Stimulated activated CD8-positive, alpha-beta memory T cell treated with anti-CD3 and anti-CD28 coated beads, Interleukin-12 subunit alpha, Interleukin-12 subunit beta, amount 100 ng/mL, for 24 hours (primary cell): ENCODE data around the gene TTBK2.
"Not testable (repeated sequence)": the region's sequence is repeated elsewhere in the genome, so short reads cannot be mapped to it uniquely, and the experiment has no call there.

Experiments
- DNase-seq: peaks from one replicate; pipeline ENCODE4 v3.0.0-alpha.2; 2020; ENCODE audit errors: extremely low read depth

The TTBK2 gene

DNA sequence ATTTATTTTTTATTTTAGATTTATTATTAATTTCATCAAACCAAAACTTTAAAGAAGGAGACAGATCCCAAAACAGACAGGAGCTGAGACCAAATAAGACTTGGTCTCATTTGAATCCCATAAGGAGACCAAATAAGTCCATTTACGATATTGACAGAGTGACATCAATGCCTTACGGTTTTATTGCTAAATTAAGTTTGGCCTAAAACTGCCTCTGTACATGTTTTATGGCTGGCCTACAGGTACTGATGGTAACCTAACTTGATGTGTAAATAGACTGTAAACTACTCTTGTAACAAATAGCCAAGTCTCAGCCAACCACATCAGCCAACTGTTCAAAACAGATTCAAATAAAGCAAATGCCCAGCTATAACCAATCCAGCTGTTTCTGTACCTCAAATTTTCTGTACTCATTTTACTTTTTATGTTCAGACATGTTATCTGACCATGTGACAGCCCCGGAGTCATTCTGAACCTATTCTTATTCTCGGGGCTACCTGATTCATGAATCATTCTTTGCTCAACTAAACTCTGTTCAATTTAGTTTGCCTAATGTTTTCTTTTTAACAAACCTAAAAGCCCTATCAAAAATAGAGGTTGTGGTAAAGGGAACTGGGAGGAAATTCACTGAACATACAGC is 94.2 kb downstream of the TTBK2 start:
- DNase-seq, result no peak

DNA sequence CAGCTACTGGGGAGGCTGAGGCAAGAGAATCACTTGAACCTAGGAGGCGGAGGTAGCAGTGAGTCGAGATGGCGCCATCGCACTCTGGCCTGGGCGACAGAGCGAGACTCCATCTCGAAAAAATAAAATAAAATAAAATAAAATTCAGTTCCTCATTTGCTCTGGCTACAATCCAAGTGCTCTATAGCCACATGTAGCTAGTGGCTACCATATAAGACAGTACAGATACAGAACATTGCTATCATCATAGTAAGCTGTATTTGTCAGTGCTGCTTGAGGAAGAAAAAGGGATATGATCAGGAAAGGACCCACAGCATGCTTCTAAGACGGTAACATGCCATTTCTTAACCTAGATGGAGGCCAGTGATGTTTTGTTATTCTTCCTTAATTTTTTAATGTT is 95.0 kb downstream of the TTBK2 start:
- no peak for DNase-seq

DNA sequence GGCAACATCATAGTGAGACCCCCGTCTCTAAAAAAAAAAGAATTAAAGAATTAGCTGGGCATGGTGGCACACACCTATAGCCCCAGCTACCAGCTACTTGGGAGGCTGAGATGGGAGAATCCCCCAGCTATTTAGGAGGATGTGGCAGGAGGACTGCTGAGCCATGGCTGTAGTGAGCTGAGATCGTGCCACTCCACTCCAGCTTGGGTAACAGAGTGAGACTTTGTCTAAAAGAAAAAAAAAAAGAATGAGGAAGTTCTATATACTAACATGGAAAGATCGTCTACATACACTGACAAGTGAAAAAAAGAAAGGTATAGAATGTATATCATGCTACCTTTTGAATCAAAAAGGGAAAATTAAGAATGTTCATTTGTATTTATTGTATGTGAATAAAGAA is 99.8 kb downstream of the TTBK2 start:
- DNase-seq, result no peak

DNA sequence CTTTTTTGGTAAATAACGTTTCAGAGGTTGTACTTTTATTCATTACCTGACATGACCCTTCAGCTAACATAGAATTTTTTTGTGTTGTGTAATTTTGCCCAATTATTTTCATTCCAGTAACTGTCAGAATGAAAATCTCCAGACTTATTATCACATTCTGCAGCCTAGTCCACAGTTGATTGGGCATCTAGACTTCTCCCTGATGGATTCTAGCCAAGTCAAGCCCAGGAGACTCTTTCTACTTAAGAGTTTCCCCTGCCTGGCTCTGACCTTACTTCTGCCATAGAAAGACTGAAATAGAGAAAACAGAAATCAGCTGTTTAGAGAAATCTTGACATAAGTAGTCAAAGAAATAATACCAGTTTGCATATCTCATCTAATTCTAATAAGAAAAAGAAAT is 100.8 kb downstream of the TTBK2 start:
- no peak for DNase-seq

DNA sequence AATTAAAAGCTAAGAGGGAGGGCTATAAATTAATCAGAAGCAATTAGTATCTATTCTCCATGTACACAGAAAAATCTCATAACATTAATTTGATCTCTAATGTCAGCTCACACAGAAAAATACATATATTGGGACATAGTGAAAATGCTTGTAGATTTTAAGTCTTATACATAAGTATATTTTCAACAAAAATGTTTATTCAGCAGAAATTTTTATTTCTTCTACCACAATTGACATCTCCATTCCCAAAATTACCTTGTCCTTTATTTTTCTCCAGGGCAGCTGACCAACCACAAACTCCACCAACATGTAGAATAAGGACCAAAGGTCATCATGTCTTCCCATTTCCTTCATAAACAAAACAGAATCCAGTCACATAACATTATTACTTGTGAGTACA is 109.1 kb downstream of the TTBK2 start:
- no peak for DNase-seq

DNA sequence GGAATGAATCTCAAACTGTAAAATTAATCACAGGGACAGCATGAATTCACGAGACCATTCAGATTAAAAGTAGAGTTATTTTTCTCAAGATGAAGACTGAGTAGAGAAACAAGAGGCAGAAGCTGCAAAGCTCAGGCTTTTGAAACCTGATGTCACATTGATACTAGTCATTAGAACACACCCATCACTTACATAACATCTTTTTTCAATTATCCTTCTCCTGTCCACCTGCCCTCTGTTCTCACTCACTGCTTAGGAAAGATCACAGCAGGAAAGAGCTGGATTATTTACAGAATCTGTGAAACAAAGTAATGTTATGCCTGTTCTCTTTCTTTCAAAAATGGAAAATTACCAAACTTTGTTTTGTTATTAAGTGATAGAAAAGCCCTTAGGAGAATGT is 111.7 kb downstream of the TTBK2 start:
- no peak for DNase-seq

DNA sequence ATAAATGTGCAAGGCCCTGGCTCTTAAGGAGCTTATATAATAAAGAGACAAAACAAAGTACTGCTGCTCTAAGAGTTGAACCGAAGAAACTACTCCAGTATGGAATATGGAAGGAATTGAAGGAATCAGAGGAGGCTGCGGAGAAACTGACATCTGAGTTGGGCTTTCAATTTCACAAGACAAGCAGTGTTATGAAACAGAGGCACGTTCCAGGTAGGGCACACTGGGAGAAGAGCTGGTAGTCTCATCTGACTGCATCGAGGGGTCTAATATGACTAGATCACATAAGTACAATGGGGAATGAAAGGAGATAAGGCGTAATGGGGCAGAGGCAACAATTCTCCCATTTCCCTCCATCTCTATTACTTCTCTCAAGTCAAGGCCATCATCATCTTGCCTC is 115.3 kb downstream of the TTBK2 start:
- no peak for DNase-seq

DNA sequence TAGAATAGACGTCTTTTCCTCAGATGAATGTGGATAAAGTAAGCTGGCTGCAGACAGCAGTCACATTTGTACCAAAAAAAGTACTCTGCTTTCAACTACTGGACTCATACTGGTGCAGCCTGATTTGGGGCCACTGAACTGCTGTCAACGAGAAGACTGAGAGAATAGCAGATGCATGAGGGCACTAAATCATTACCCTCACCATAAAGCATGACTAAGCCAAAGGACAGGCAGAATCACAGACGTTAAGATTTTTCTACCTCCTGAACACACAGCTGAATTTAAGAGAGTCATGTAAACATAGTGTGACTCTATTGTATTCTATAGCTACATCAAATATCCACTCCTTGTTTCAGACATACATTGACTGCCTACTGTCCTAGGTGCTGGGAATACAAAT is 115.8 kb downstream of the TTBK2 start:
- no peak for DNase-seq

DNA sequence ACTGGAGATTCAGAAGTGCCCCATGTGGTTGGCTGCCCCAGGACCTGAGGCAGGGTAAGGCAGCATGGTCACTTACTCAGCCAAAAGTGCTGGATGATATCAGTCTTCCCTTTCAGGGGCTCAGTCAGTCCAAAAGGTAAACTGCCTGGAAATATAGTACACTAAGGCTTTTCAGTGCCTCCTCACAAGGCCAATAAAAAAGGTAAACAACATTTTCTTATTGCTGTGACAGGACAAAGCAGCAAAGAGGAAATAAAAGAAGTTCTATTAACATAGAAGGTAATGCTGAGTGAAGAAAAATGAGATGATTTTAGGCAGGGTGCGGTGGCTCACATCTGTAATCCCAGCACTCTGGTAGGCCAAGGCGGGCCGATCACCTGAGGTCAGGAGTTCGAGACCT is 117.1 kb downstream of the TTBK2 start:
- DNase-seq, result no peak

DNA sequence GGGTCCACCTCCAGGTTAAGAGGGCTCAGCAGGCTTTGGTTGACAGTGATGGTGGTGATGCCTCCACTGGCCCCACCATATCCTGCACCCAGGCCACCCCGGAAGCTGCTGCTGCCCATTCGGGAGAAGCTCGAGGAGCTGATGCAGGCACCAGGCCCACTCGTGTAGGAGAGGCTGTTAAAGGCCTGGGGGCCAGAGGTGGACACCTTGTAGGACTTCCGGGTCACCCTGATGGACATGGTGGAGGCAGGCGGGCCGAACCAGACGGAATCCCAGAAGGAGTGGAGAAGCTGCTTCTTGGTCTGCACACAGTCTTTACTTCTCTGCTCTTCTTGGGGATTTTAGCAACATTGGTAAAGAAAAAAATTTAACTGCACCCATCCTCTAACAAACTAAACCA is 118.4 kb downstream of the TTBK2 start:
- DNase-seq, result no peak

DNA sequence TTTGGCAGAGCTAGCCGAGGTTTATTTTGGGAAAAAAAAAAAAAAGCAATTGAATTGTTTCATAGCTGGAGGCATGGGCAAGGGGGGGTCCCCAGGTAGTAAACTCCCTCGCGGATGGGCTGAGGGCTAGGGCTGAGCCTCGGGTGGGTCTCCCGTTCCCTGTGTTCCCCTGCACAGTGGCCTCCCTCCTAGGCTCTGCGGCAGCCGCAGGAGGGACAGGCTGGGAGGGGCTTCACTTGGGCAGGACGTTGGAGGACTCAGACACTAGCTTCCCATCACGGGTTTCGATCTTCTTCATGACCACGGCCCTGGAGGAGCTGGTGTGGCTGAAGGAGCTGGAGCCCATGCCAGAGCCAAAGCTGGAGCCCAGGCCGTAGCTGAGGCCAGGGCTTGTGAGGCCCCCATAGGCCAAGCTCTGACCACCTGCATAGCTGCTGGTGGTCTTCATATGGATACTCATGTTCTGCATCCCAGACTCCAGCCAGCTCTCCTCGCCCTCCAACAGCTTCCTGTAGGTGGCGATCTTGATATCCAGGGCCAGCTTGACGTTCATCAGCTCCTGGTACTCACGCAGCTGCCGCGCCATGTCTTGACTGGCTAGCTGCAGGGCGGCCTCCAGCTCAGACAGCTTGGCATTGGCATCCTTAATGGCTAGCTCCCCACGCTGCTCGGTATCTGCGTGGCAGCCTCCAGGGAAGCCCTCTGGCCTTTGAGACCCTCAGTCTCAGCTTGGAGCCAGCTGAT is 119.7 kb downstream of the TTBK2 start:
- DNase-seq, result no peak

DNA sequence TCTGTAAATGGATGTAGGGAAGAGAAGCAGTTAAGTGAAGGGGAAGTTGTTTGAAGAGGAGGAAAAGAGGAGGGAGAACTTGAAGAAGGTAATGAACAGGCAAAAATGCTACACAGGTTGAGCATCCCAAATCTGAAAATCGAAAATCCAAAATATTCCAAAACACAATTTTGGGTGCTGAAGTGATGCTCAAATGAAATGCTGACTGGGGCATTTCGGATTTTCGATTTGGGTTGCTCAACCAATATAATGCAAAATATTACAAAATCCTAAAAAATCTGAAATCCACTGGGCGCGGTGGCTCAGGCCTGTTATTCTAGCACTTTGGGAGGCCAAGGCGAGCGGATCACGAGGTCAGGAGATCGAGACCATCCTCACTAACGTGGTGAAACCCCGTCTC is 121.8 kb downstream of the TTBK2 start:
- no peak for DNase-seq

DNA sequence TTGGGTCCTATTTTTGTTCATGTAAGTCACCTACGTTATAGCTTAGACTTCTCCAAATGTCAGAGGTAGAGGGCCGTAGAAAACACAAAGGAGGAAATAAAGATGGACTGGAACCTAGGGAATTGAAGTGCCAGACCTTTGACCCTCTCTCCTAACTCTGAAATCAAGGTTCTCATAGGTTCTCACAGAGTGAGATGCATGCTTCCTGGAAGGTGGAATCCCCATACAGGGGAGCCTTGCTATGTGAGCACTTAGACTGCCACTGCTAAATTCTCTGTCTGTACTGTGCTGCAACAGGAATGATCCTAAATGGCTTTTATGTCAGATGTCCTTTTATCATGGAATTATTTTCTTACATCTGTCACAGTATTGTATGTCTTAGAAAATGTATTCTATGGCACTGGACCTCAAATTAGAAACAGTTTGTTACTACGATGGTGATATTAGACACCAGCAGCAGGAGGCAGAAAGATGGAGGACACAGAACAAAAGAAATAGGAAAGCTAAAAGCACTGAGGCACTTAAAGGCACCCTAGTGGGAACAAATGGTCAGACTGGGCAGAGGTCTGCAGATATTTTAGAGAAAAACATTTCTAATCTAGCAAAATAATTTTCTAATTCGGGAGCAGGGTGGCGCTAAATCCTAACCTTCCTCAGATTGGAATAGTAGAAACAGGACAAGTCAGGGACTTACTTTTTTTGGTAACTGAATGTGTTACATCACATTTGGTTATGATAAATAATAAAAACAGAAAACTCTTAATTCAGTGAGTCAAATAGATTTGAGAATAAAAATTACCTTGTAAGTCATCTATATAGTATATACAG is 123.4 kb downstream of the TTBK2 start:
- no peak for DNase-seq

DNA sequence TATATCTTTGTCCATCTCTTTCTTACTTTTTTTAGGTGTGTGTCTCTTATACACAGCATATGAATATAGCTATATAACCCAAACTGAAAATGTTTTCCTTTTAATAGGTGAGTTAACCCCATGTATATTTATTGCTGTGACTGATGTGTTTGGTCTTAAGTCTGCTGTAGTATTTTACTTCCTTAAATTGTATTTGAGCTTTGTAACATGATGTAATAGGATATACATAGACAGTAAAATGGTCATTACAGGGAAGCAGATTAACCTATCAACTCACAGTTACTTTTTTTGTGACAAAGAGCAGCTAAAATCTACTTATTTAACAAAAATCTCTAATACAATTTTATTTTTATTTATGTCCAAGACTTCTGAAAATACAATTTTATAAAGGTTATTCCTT is 131.9 kb downstream of the TTBK2 start:
- no peak for DNase-seq

DNA sequence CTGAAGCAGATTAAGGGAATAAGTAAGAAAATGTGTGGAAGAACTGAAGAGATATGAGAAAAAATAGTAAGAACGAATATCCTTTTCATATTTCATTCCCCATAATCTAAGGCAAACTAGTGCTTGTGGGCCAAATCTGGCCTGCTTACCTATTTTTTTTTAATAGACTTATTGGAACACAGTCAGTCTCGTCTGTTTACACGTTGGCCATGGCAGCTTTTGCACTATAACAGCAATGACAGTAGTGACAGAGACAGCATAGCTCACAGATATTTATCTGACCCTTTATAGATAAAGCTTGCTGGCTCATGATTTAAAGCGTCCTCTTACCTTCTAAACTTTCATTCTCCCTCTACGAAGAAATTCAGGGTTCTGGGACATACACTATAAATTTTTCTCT is 133.6 kb downstream of the TTBK2 start:
- DNase-seq, result no peak

DNA sequence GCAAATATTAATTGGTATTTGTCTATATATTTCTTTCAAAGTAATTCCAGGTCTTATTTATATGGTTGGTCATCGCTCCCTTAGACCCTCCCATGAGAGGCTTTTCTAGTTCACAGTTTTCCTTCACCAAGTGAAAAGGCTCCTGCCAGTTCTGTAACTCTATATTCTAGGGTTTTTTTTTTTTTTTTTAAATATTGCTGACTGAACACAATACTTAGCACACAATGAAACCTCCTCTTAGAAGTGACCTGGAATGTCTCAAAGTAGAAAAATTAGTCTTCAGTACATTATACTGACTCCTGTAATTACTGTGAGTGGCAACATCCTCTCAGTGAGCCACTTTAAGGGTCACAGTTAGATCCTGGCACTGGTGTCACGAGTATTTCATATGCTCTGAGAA is 135.0 kb downstream of the TTBK2 start:
- DNase-seq, result no peak

DNA sequence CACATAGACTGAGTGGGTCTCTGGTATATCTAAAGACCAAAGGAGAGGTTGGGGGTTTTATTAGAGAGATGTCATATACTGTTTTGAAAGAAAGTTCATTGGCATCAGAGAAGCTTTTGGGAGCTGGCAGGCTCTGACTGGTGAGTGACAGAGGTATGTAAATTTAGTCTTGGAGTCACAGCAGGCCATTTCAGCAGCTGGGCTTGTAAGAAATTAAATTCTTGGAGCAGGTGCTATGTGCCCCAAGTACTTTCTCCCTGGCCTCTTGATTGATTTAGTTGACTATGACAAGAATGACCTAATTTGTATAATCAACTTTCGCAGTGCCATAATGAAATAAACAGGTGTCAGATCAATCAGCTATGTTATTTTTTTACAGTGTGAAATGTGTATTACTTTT is 135.9 kb downstream of the TTBK2 start:
- no peak for DNase-seq

DNA sequence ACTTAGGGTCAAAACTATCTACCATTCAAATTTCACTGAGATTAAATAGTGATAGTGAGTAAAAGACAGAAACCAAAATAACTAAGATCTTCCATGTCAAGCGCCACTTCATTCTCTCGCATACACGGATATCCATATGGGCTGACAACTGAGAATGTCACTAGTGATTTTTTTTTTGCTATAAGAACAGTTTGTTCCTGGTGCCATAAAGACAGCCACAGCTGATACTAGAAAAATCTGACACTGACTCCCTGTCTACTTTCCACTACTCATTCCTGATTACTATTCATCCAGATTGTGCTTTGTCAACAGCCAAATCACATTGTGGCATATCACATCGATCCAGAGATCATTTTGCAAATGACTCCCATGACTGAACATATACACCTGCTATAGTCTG is 137.9 kb downstream of the TTBK2 start:
- DNase-seq, result no peak

DNA sequence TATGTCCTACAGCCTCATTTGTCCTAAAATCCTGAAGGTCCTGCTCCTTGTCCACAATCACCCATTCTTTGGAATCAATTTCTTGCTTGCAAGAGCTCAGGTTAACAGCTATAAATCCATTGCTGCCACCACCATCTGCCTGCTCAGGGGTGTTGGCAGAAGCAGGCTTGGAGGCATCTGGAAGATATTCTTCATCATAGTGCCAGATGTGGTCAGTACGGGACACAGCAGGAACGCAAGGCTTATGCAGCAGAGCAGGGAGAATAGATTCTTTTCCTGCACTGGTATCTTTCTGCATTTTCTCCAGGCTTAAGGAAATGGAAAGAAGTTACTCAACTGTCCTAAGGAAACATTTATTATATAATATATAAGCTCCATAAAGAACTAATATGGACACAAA is 145.2 kb downstream of the TTBK2 start:
- DNase-seq, result no peak

DNA sequence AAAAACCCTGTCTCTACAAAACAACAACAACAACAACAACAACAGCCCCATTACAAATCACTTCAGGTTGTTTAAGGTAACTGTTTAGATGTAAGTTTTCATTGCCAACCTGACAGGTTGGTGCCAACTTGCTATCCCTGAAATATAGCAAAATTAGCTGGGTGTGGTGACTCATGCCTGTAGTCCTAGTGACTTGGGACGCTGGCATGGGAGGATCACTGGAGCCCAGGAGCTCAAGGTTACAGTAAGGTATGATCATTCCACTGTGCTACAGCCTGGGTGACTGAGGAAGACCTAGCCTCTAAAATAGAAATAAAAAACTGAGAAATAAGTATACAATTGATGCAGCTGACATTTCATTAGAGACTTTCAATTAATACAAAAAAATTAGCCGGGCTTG is 147.7 kb downstream of the TTBK2 start:
- no peak for DNase-seq

DNA sequence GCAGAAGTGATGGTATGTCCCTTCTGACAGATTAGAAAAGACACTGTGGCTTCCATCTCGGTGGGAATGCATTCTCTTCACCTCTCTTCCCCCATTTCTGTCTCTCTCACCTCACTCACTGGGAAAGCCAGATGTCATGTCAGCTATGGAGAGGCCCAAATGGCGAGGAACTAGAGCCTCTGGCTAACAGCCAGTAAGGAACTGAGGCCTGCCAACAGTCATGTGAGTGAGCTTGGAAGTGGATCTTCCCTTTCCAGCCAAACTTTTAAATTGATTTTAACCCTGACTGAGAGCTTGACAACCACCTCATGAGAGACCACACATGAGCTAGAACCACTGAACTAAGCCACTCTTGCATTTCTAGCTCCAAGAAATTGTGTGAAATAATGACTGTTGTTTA is 148.4 kb downstream of the TTBK2 start:
- no peak for DNase-seq

DNA sequence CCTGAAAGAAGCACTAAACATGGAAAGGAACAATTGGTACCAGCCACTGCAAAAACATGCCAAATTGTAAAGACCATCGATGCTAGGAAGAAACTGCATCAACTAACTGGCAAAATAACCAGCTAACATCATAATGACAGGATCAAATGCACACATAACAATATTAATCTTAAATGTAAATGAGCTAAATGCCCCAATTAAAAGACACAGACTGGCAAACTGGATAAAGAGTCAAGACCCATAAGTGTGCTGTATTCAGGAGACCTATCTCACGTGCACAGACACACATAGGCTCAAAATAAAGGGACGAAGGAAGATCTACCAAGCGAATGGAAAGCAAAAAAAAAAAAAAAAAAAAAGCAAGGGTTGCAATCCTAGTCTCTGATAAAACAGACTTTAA is 154.5 kb downstream of the TTBK2 start:
- not testable (repeated sequence) for DNase-seq

DNA sequence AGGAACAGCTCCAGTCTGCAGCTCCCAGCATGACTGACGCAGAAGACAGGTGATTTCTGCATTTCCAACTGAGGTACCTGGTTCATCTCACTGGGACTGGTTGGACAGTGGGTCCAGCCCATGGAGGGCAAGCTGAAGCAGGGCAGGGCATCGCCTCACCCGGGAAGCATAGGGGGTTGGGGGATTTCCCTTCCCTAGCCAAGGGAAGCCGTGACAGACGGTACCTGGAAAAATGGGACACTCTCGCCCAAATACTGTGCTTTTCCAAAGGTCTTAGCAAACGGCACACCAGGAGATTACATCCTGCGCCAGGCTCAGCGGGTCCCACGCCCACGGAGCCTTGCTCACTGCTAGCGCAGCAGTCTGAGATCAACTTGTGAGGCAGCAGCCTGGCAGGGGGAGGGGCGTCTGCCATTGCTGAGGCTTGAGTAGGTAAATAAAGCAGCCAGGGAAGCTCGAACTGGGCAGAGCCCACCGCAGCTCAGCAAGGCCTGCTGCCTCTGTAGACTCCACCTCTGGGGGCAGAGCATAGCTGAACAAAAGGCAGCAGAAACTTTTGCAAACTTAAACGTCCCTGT is 156.3 kb downstream of the TTBK2 start:
- DNase-seq, result not testable (repeated sequence)
